Karpas-422 (cell line): ENCODE data around the gene PTPRD. TPM values are rescaled to one million over a fixed set of nuclear protein-coding genes. Genes with fewer than 3 reads are reported as not detected.
A peak's percentile ranks its signal among the peaks of the same experiment; 100 is the strongest.

ENCODE experiments used
- DNase-seq: peaks from one replicate; pipeline ENCODE4 v3.0.0-alpha.2; 2015
- H2AFZ ChIP-seq: fragments of 200-600 bp; sonication (generic); 2 replicates; pipeline ENCODE4 v1.6.1; 2014; ENCODE audit warnings: antibody characterized with exemption, low read length, mixed read lengths
- H3K27ac ChIP-seq: fragments of 200-600 bp; sonication (generic); 2 replicates; pipeline ENCODE4 v1.5.1; 2014; ENCODE audit warnings: mild to moderate bottlenecking, low read length, moderate library complexity
- H3K27me3 ChIP-seq: fragments of 200-600 bp; sonication (generic); 2 replicates; pipeline ENCODE4 v1.6.1; 2014; ENCODE audit warnings: low read length, mixed read lengths
- H3K36me3 ChIP-seq: fragments of 200-600 bp; sonication (generic); 2 replicates; pipeline ENCODE4 v1.6.1; 2014; ENCODE audit warnings: low read length, mixed read lengths; ENCODE audit not compliant: insufficient read depth
- H3K4me1 ChIP-seq: fragments of 200-600 bp; sonication (generic); 2 replicates; pipeline ENCODE4 v1.6.1; 2014; ENCODE audit warnings: mild to moderate bottlenecking, low read length, mixed read lengths
- H3K4me2 ChIP-seq: fragments of 200-600 bp; sonication (generic); 2 replicates; pipeline ENCODE4 v1.6.1; 2014; ENCODE audit warnings: low read length, low read depth, mild to moderate bottlenecking; ENCODE audit not compliant: poor library complexity, severe bottlenecking
- H3K4me3 ChIP-seq: fragments of 200-600 bp; sonication (generic); 2 replicates; pipeline ENCODE4 v1.5.1; 2014; ENCODE audit warnings: mild to moderate bottlenecking, antibody characterized with exemption, low read length, mixed read lengths
- H3K79me2 ChIP-seq: fragments of 200-600 bp; sonication (generic); 2 replicates; pipeline ENCODE4 v1.6.1; 2014; ENCODE audit warnings: mild to moderate bottlenecking, low read length, mixed read lengths
- H3K9ac ChIP-seq: fragments of 200-600 bp; sonication (generic); 2 replicates; pipeline ENCODE4 v1.6.0; 2014; ENCODE audit warnings: low read length
- H3K9me2 ChIP-seq: fragments of 200-600 bp; sonication (generic), shearing (Covaris generic); replicated peaks from 2 replicates; pipeline ENCODE4 v1.6.0; 2014; ENCODE audit warnings: mild to moderate bottlenecking, low read length, moderate library complexity; ENCODE audit not compliant: insufficient read depth
- H3K9me3 ChIP-seq: fragments of 300-700, 200-600 bp; sonication (generic); 2 replicates; pipeline ENCODE4 v1.6.1; 2014; ENCODE audit warnings: low read length, mixed read lengths
- H4K20me1 ChIP-seq: fragments of 200-600 bp; sonication (generic); 2 replicates; pipeline ENCODE4 v1.6.1; 2014; ENCODE audit warnings: mild to moderate bottlenecking, antibody characterized with exemption, low read length, low read depth; ENCODE audit not compliant: insufficient read depth
- total RNA-seq: library from RNA; depleted of rRNA; stranded (reverse); fragments of >200 nt; shearing (Covaris generic); gene quantifications from 2 replicates; pipeline ENCODE4 v1.2.3, GENCODE V29; 2014; ENCODE audit warnings: low replicate concordance

PTPRD gene
- total RNA-seq, 1 experiment from 2014 or later = 0.63 TPM

- H3K4me1 ChIP-seq = no peaks in the 10 kb centered on the region
- H3K27ac ChIP-seq = no peak overlapping the region
- H4K20me1 ChIP-seq = no peaks in the 10 kb centered on the region
- no peaks in the 10 kb centered on the region for H3K9me2 ChIP-seq
- H3K27me3 ChIP-seq = no peaks in the 10 kb centered on the region
- H3K4me3 ChIP-seq = no peak overlapping the region
- H3K9me3 ChIP-seq = peaks cover 20% of the 10 kb centered on the region
- no peak overlapping the region for H2AFZ ChIP-seq
- no peak overlapping the region for H3K9ac ChIP-seq
- no peak overlapping the region for H3K4me2 ChIP-seq
- H3K79me2 ChIP-seq = no peaks in the 10 kb centered on the region
- DNase-seq = no peak
- H3K36me3 ChIP-seq = no peaks in the 10 kb centered on the region
Measured at GRCh38 chr9:9917400-9917799, 695.4 kb downstream of the PTPRD start.

DNA sequence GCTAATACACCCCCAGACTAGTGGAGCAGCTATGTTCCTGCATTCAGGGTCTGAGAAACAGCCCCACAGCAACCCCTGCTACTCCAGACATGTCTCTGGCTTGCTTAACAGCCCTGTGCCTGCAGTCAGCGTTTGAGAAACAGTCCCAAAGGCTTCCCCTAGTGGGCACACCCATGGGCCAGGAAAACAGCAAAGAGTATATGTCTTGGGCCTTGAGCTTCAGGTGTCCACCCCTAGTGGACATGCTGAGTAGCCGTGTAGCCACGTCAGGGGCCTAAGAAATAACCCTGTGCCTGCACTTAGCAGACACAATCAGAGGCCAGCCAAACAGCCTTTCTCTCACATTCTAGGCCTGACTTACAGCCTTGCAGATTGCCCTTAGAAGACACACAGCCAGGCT is 698.6 kb downstream of the PTPRD start:
- H3K9me3 ChIP-seq = peaks cover 29% of the 10 kb centered on the region
- no peaks in the 10 kb centered on the region for H3K9me2 ChIP-seq
- no peak overlapping the region for H2AFZ ChIP-seq
- no peaks in the 10 kb centered on the region for H3K79me2 ChIP-seq
- H4K20me1 ChIP-seq = no peaks in the 10 kb centered on the region
- H3K4me1 ChIP-seq = no peaks in the 10 kb centered on the region
- H3K4me2 ChIP-seq = no peak overlapping the region
- H3K27ac ChIP-seq = no peak overlapping the region
- H3K36me3 ChIP-seq = no peaks in the 10 kb centered on the region
- H3K4me3 ChIP-seq = no peak overlapping the region
- no peak overlapping the region for H3K9ac ChIP-seq
- DNase-seq = no peak
- no peaks in the 10 kb centered on the region for H3K27me3 ChIP-seq

- H3K4me1 ChIP-seq = no peaks in the 10 kb centered on the region
- H3K9me2 ChIP-seq = no peaks in the 10 kb centered on the region
- no peaks in the 10 kb centered on the region for H3K27me3 ChIP-seq
- no peaks in the 10 kb centered on the region for H3K36me3 ChIP-seq
- no peaks in the 10 kb centered on the region for H3K79me2 ChIP-seq
- no peak overlapping the region for H3K27ac ChIP-seq
- no peaks in the 10 kb centered on the region for H4K20me1 ChIP-seq
- H3K4me2 ChIP-seq = no peak overlapping the region
- no peak overlapping the region for H3K9ac ChIP-seq
- no peak overlapping the region for H3K4me3 ChIP-seq
- no peak for DNase-seq
- H3K9me3 ChIP-seq = peaks cover 29% of the 10 kb centered on the region
- no peak overlapping the region for H2AFZ ChIP-seq
Measured at GRCh38 chr9:9913276-9913832, 699.4 kb downstream of the PTPRD start.

GRCh38 chr9:9912459-9912858 is 700.3 kb downstream of the PTPRD start:
- no peaks in the 10 kb centered on the region for H3K36me3 ChIP-seq
- no peak overlapping the region for H3K4me2 ChIP-seq
- no peak overlapping the region for H3K27ac ChIP-seq
- DNase-seq = peak; percentile 46
- H3K4me3 ChIP-seq = no peak overlapping the region
- no peaks in the 10 kb centered on the region for H3K9me2 ChIP-seq
- H3K9me3 ChIP-seq = peaks cover 30% of the 10 kb centered on the region
- H2AFZ ChIP-seq = no peak overlapping the region
- H3K27me3 ChIP-seq = no peaks in the 10 kb centered on the region
- no peak overlapping the region for H3K9ac ChIP-seq
- no peaks in the 10 kb centered on the region for H4K20me1 ChIP-seq
- H3K4me1 ChIP-seq = no peaks in the 10 kb centered on the region
- H3K79me2 ChIP-seq = no peaks in the 10 kb centered on the region

GRCh38 chr9:9905736-9906135 is 707.1 kb downstream of the PTPRD start:
- no peak overlapping the region for H2AFZ ChIP-seq
- H3K9me3 ChIP-seq = peaks cover 14% of the 10 kb centered on the region
- no peaks in the 10 kb centered on the region for H3K4me1 ChIP-seq
- no peaks in the 10 kb centered on the region for H4K20me1 ChIP-seq
- no peak overlapping the region for H3K4me3 ChIP-seq
- no peak overlapping the region for H3K4me2 ChIP-seq
- H3K27me3 ChIP-seq = no peaks in the 10 kb centered on the region
- no peak overlapping the region for H3K27ac ChIP-seq
- no peak overlapping the region for H3K9ac ChIP-seq
- no peak for DNase-seq
- H3K36me3 ChIP-seq = no peaks in the 10 kb centered on the region
- no peaks in the 10 kb centered on the region for H3K9me2 ChIP-seq
- no peaks in the 10 kb centered on the region for H3K79me2 ChIP-seq

GRCh38 chr9:9904041-9904440 is 708.8 kb downstream of the PTPRD start:
- no peaks in the 10 kb centered on the region for H3K4me1 ChIP-seq
- H3K36me3 ChIP-seq = no peaks in the 10 kb centered on the region
- no peak overlapping the region for H3K4me3 ChIP-seq
- H3K27me3 ChIP-seq = no peaks in the 10 kb centered on the region
- no peak overlapping the region for H2AFZ ChIP-seq
- H3K79me2 ChIP-seq = no peaks in the 10 kb centered on the region
- H3K4me2 ChIP-seq = no peak overlapping the region
- no peak overlapping the region for H3K27ac ChIP-seq
- H4K20me1 ChIP-seq = no peaks in the 10 kb centered on the region
- peaks cover 8% of the 10 kb centered on the region for H3K9me3 ChIP-seq
- DNase-seq = no peak
- H3K9me2 ChIP-seq = no peaks in the 10 kb centered on the region
- H3K9ac ChIP-seq = no peak overlapping the region

DNA sequence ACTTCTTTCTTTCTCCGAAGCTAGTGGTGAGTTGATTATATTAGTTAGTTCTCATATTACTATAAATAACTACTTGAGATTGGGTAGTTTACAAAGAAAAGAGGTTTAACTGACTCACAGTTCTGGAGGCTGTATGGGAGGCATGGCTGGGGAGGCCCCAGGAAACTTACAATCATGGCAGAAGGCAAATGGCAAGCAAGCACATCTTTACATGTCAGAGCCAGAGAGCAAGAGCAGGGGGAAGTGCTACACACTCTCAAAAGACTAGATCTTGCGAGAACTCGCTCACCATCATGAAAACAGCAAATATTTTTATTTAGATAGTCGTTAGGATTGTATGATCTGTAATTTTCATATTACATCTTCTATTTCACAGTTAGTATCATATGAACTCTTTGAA is 711.2 kb downstream of the PTPRD start:
- DNase-seq = no peak
- Histone ChIP-seq H3K4me3 (no peak overlapping the region), H3K27ac (no peak overlapping the region)

DNA sequence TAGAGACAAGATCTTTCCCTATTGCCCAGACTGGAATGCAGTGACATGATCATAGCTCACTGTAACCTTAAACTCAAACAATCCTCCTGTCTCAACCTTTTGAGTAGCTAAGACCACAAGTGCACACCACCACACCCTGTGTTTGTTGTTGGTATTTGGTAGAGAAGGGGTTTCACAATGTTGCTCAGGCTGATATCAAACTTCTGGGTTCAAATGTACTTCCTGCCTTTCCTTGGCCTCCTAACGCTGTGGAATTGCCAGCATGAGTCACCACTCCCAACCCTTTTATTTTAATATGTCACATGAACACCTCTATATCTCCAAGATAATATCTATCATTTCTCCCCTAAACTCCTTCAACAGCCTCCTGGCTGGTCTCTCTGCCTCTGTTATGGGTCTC is 719.0 kb downstream of the PTPRD start:
- Histone ChIP-seq H3K79me2 (no peaks in the 10 kb centered on the region), H2AFZ (no peak overlapping the region), H3K4me2 (no peak overlapping the region), H3K9me2 (no peaks in the 10 kb centered on the region), H3K4me3 (no peak overlapping the region), H3K27me3 (no peaks in the 10 kb centered on the region), H4K20me1 (no peaks in the 10 kb centered on the region), H3K4me1 (no peaks in the 10 kb centered on the region), H3K36me3 (no peaks in the 10 kb centered on the region), H3K9ac (no peak overlapping the region), H3K9me3 (peaks cover 26% of the 10 kb centered on the region), H3K27ac (no peak overlapping the region)
- no peak for DNase-seq

More for the DNA sequence above, 711.2 kb downstream of the PTPRD start:
- Histone ChIP-seq H3K4me2 (no peak overlapping the region), H3K9me3 (peaks cover 14% of the 10 kb centered on the region), H3K9me2 (no peaks in the 10 kb centered on the region), H3K79me2 (no peaks in the 10 kb centered on the region), H2AFZ (no peak overlapping the region), H3K9ac (no peak overlapping the region), H3K4me1 (no peaks in the 10 kb centered on the region), H4K20me1 (no peaks in the 10 kb centered on the region), H3K27me3 (no peaks in the 10 kb centered on the region), H3K36me3 (no peaks in the 10 kb centered on the region)

GRCh38 chr9:9892217-9892616 is 720.6 kb downstream of the PTPRD start:
- H3K9ac ChIP-seq = no peak overlapping the region
- no peak overlapping the region for H3K27ac ChIP-seq
- H3K4me3 ChIP-seq = no peak overlapping the region
- H3K4me2 ChIP-seq = no peak overlapping the region
- no peak for DNase-seq
- H3K4me1 ChIP-seq = no peaks in the 10 kb centered on the region
- no peaks in the 10 kb centered on the region for H3K9me2 ChIP-seq
- H2AFZ ChIP-seq = no peak overlapping the region
- peaks cover 25% of the 10 kb centered on the region for H3K9me3 ChIP-seq
- no peaks in the 10 kb centered on the region for H3K79me2 ChIP-seq
- no peaks in the 10 kb centered on the region for H3K36me3 ChIP-seq
- H4K20me1 ChIP-seq = no peaks in the 10 kb centered on the region
- H3K27me3 ChIP-seq = no peaks in the 10 kb centered on the region
